HEK293 (cell line): ENCODE measurements around the gene MAN1C1.

ENCODE experiments used
- CTCF ChIA-PET: fragments of 350-600 bp; formaldehyde crosslinking; extraction: SDS; loops from one replicate; lab custom pipeline; 2021; ENCODE audit warnings: antibody characterized with exemption; lab: Yijun Ruan, JAX
- POLR2A ChIA-PET: fragments of 300-600 bp; formaldehyde crosslinking; extraction: SDS; loops from one replicate; lab custom pipeline; 2020; ENCODE audit warnings: antibody characterized with exemption, inconsistent platforms; lab: Yijun Ruan, JAX
- H3K27ac ChIP-seq: fragments of 200-500 bp; sonication (Bioruptor generic); 2 replicates; pipeline ENCODE4 v1.5.1; 2014; ENCODE audit warnings: low read depth, low read length, control low read depth, inconsistent platforms; ENCODE audit errors: extremely low read depth
- H3K36me3 ChIP-seq, 2 experiments: fragments of 200-500 bp in 1 of 2; sonication (Bioruptor generic) in 1 of 2; 1 replicate in 1 of 2; 2 replicates in 1 of 2; pipeline ENCODE4 v1.5.1; 2014 to 2017; ENCODE audit warnings: inconsistent platforms in 2 of 2, low read length in 2 of 2; ENCODE audit not compliant: control insufficient read depth in 2 of 2, insufficient read depth in 1 of 2
- H3K4me1 ChIP-seq: fragments of 200-500 bp; sonication (Bioruptor generic); 2 replicates; pipeline ENCODE4 v1.5.1; 2014; ENCODE audit warnings: mild to moderate bottlenecking, low read length, inconsistent platforms; ENCODE audit not compliant: control insufficient read depth, insufficient read depth
- H3K4me3 ChIP-seq: 2 replicates; pipeline ENCODE4 v1.5.1; 2011; ENCODE audit warnings: low read depth, mild to moderate bottlenecking, control low read depth, low read length, moderate library complexity
- H3K9me3 ChIP-seq: fragments of 200-500 bp; sonication (Bioruptor generic); 2 replicates; pipeline ENCODE4 v1.5.1; 2014; ENCODE audit warnings: low read depth, low read length, inconsistent platforms; ENCODE audit not compliant: control insufficient read depth, insufficient read depth
- EGR2 ChIP-seq: fragments of 450-650 bp; formaldehyde crosslinking; IDR thresholded peaks from 2 replicates; pipeline ENCODE4 v1.5.1; 2016; ENCODE audit warnings: low read depth, missing biosample characterization, missing genetic modification characterization
- FEZF1 ChIP-seq: fragments of 450-650 bp; formaldehyde crosslinking; IDR thresholded peaks from 2 replicates; pipeline ENCODE4 v1.5.1; 2016; ENCODE audit warnings: missing biosample characterization, missing genetic modification characterization
- PRDM6 ChIP-seq: fragments of 450-650 bp; formaldehyde crosslinking; IDR thresholded peaks from 2 replicates; pipeline ENCODE4 v1.5.1; 2017; ENCODE audit warnings: missing biosample characterization, missing genetic modification characterization
- RBAK ChIP-seq: fragments of 450-650 bp; formaldehyde crosslinking; IDR thresholded peaks from 2 replicates; pipeline ENCODE4 v1.5.1; 2016; ENCODE audit warnings: missing biosample characterization, missing genetic modification characterization
- SCRT1 ChIP-seq: fragments of 450-650 bp; formaldehyde crosslinking; IDR thresholded peaks from 2 replicates; pipeline ENCODE4 v1.5.1; 2016; ENCODE audit warnings: missing biosample characterization, missing genetic modification characterization, borderline replicate concordance
- SCRT2 ChIP-seq: fragments of 450-650 bp; formaldehyde crosslinking; IDR thresholded peaks from 2 replicates; pipeline ENCODE4 v1.5.1; 2016; ENCODE audit warnings: missing biosample characterization, missing genetic modification characterization
- SP7 ChIP-seq: fragments of 450-650 bp; formaldehyde crosslinking; IDR thresholded peaks from 2 replicates; pipeline ENCODE4 v1.5.1; 2016; ENCODE audit warnings: missing biosample characterization, missing genetic modification characterization
- YY1 ChIP-seq: fragments of 450-650 bp; formaldehyde crosslinking; IDR thresholded peaks from 2 replicates; pipeline ENCODE4 v1.5.1; 2018; ENCODE audit warnings: missing biosample characterization, missing genetic modification characterization
- ZBTB10 ChIP-seq: fragments of 450-650 bp; formaldehyde crosslinking; IDR thresholded peaks from 2 replicates; pipeline ENCODE4 v1.5.1; 2016; ENCODE audit warnings: missing biosample characterization, missing genetic modification characterization
- ZBTB20 ChIP-seq: fragments of 450-650 bp; formaldehyde crosslinking; IDR thresholded peaks from 2 replicates; pipeline ENCODE4 v1.5.1; 2016; ENCODE audit warnings: missing biosample characterization, missing genetic modification characterization
- ZBTB6 ChIP-seq: fragments of 450-650 bp; formaldehyde crosslinking; IDR thresholded peaks from 2 replicates; pipeline ENCODE4 v1.5.1; 2017; ENCODE audit warnings: missing biosample characterization, missing genetic modification characterization
- ZFHX2 ChIP-seq: fragments of 450-650 bp; formaldehyde crosslinking; conservative IDR thresholded peaks from 2 replicates; pipeline ENCODE4 v1.5.1; 2016; ENCODE audit warnings: missing biosample characterization, missing genetic modification characterization
- ZFP41 ChIP-seq: fragments of 450-650 bp; formaldehyde crosslinking; IDR thresholded peaks from 2 replicates; pipeline ENCODE4 v1.5.1; 2016; ENCODE audit warnings: missing biosample characterization, missing genetic modification characterization, borderline replicate concordance
- ZFP69B ChIP-seq: fragments of 450-650 bp; formaldehyde crosslinking; IDR thresholded peaks from 2 replicates; pipeline ENCODE4 v1.5.1; 2016; ENCODE audit warnings: missing biosample characterization, missing genetic modification characterization
- ZIC2 ChIP-seq: fragments of 450-650 bp; formaldehyde crosslinking; IDR thresholded peaks from 2 replicates; pipeline ENCODE4 v1.5.1; 2016; ENCODE audit warnings: missing biosample characterization, missing genetic modification characterization
- ZNF211 ChIP-seq: fragments of 450-650 bp; formaldehyde crosslinking; IDR thresholded peaks from 2 replicates; pipeline ENCODE4 v1.5.1; 2016; ENCODE audit warnings: low read depth, missing biosample characterization, missing genetic modification characterization
- ZNF311 ChIP-seq: fragments of 450-650 bp; formaldehyde crosslinking; IDR thresholded peaks from 2 replicates; pipeline ENCODE4 v1.5.1; 2017; ENCODE audit warnings: missing biosample characterization, missing genetic modification characterization, borderline replicate concordance
- ZNF341 ChIP-seq: fragments of 450-650 bp; formaldehyde crosslinking; IDR thresholded peaks from 2 replicates; pipeline ENCODE4; 2016; ENCODE audit warnings: low read depth, missing biosample characterization, missing genetic modification characterization
- ZNF366 ChIP-seq: fragments of 450-650 bp; formaldehyde crosslinking; conservative IDR thresholded peaks from 2 replicates; pipeline ENCODE4 v1.5.1; 2016; ENCODE audit warnings: missing biosample characterization, missing genetic modification characterization
- ZNF514 ChIP-seq: fragments of 450-650 bp; formaldehyde crosslinking; IDR thresholded peaks from 2 replicates; pipeline ENCODE4 v1.5.1; 2016; ENCODE audit warnings: missing biosample characterization, missing genetic modification characterization
- ZNF530 ChIP-seq: fragments of 450-650 bp; formaldehyde crosslinking; IDR thresholded peaks from 2 replicates; pipeline ENCODE4 v1.5.1; 2016; ENCODE audit warnings: low read depth, missing biosample characterization, missing genetic modification characterization
- ZNF600 ChIP-seq: fragments of 450-650 bp; formaldehyde crosslinking; IDR thresholded peaks from 2 replicates; pipeline ENCODE4 v1.5.1; 2016; ENCODE audit warnings: missing biosample characterization, missing genetic modification characterization
- ZNF626 ChIP-seq: fragments of 450-650 bp; sonication (Bioruptor Pico); formaldehyde crosslinking; IDR thresholded peaks from 2 replicates; pipeline ENCODE4 v1.5.1; 2018; ENCODE audit warnings: missing biosample characterization, missing genetic modification characterization, inconsistent platforms
- ZNF670 ChIP-seq: fragments of 450-650 bp; formaldehyde crosslinking; IDR thresholded peaks from 2 replicates; pipeline ENCODE4 v1.5.1; 2016; ENCODE audit warnings: missing biosample characterization, missing genetic modification characterization, low read depth
- ZNF692 ChIP-seq: fragments of 450-650 bp; formaldehyde crosslinking; IDR thresholded peaks from 2 replicates; pipeline ENCODE4 v1.5.1; 2016; ENCODE audit warnings: missing biosample characterization, missing genetic modification characterization
- ZNF701 ChIP-seq: fragments of 450-650 bp; formaldehyde crosslinking; IDR thresholded peaks from 2 replicates; pipeline ENCODE4 v1.5.1; 2016; ENCODE audit warnings: missing biosample characterization, missing genetic modification characterization
- ZNF747 ChIP-seq: fragments of 450-650 bp; formaldehyde crosslinking; IDR thresholded peaks from 2 replicates; pipeline ENCODE4 v1.5.1; 2016; ENCODE audit warnings: missing biosample characterization, missing genetic modification characterization
- ZNF843 ChIP-seq: fragments of 450-650 bp; formaldehyde crosslinking; IDR thresholded peaks from 2 replicates; pipeline ENCODE4 v1.5.1; 2016; ENCODE audit warnings: missing biosample characterization, missing genetic modification characterization
- ZXDB ChIP-seq: fragments of 450-650 bp; formaldehyde crosslinking; IDR thresholded peaks from 2 replicates; pipeline ENCODE4 v1.5.1; 2016; ENCODE audit warnings: missing biosample characterization, missing genetic modification characterization

MAN1C1 gene

GRCh38 chr1:25774206-25774803 lies 157.7 kb downstream of the MAN1C1 start:
- Histone ChIP-seq H3K4me3 (no peak overlapping the region), H3K9me3 (no peaks in the 10 kb centered on the region), H3K36me3 (no peaks in the 10 kb centered on the region), H3K27ac (no peak overlapping the region), H3K4me1 (peaks cover 25% of the 10 kb centered on the region)
- no peak for TF ChIP-seq ZNF366 (tag by site-specific recombination)
- TF ChIP-seq SCRT2 (tag by site-specific recombination) = peak; percentile 85
- peak; percentile 54 for TF ChIP-seq ZNF341
- TF ChIP-seq PRDM6 (tag by site-specific recombination) = no peak
- no peak for TF ChIP-seq ZNF530 (tag by site-specific recombination)
- no peak for TF ChIP-seq ZBTB10 (tag by site-specific recombination)
- TF ChIP-seq RBAK (tag by site-specific recombination) = no peak
- TF ChIP-seq ZBTB6 = no peak
- TF ChIP-seq SCRT1 (tag by site-specific recombination) = peak; percentile 81
- TF ChIP-seq ZNF747 (tag by site-specific recombination) = no peak
- TF ChIP-seq ZBTB20 (tag by site-specific recombination) = no peak
- TF ChIP-seq ZNF311 (tag by site-specific recombination) = no peak
- TF ChIP-seq ZNF843 (tag by site-specific recombination) = no peak
- no peak for TF ChIP-seq ZNF211 (tag by site-specific recombination)
- no peak for TF ChIP-seq FEZF1
- TF ChIP-seq ZNF626 (tag by site-specific recombination) = no peak
- no peak for TF ChIP-seq ZFP41 (tag by site-specific recombination)
- TF ChIP-seq ZNF514 = no peak
- no peak for TF ChIP-seq ZNF701 (tag by site-specific recombination)
- CTCF ChIA-PET = interaction anchor here (0.6 to 1.5 kb wide), 3 partner anchors 9 to 121 kb away, joined by 3 to 4 read pairs (median 3); no protein-coding TSS in a partner anchor
- POLR2A ChIA-PET = interaction anchor here (1.6 kb wide), 1 partner anchor 13 kb away, joined by 5 read pairs; no protein-coding TSS in a partner anchor

GRCh38 chr1:25774921-25775771 lies 158.6 kb downstream of the MAN1C1 start:
- POLR2A ChIA-PET = interaction anchor here (0.6 kb wide), 1 partner anchor 524 kb away, joined by 7 read pairs; no protein-coding TSS in a partner anchor
- TF ChIP-seq ZIC2 (tag by site-specific recombination) (peak; percentile 91), ZNF692 (peak; percentile 95), ZXDB (tag by site-specific recombination) (no peak), ZNF600 (tag by site-specific recombination) (peak; percentile 45; the same call in 1 of the 2 replicates), ZFHX2 (tag by site-specific recombination) (peak; percentile 66), ZBTB20 (tag by site-specific recombination) (peak; percentile 74), ZFP69B (peak; percentile 95), SP7 (tag by site-specific recombination) (peak; percentile 91), YY1 (tag by site-specific recombination) (no peak), ZNF670 (no peak), EGR2 (tag by site-specific recombination) (peak; percentile 49)

More at GRCh38 chr1:25774921-25775771, 158.6 kb downstream of the MAN1C1 start:
- peaks cover 25% of the 10 kb centered on the region for H3K4me1 ChIP-seq
- no peak overlapping the region for H3K4me3 ChIP-seq
- CTCF ChIA-PET = interaction anchor here (0.9 to 1.5 kb wide), 2 partner anchors 8 to 21 kb away, joined by 3 to 4 read pairs; no protein-coding TSS in a partner anchor
- no peak overlapping the region for H3K27ac ChIP-seq
- no peaks in the 10 kb centered on the region for H3K9me3 ChIP-seq
- no peaks in the 10 kb centered on the region for H3K36me3 ChIP-seq
